PC-9 (cell line): ENCODE measurements around the gene MILR1. TPM values are rescaled to one million over a fixed set of nuclear protein-coding genes. Genes with fewer than 3 reads are reported as not detected.
"Not testable (repeated sequence)": the region's sequence is repeated elsewhere in the genome, so short reads cannot be mapped to it uniquely, and the experiment has no call there.

Source experiments
- BruUV-seq: library from RNA; stranded (reverse); fragments of 400-500 nt; replicated peaks from 2 replicates; lab custom pipeline; 2021; lab: Mats Ljungman, UMichigan
- CTCF ChIA-PET: fragments of 300-600 bp; sonication (Branson Sonifier 250); formaldehyde crosslinking; loops from one replicate; lab custom pipeline; 2022; ENCODE audit warnings: antibody characterized with exemption; lab: Charles Lee
- POLR2A ChIA-PET: fragments of 300-600 bp; sonication (Branson Sonifier 250); formaldehyde crosslinking; loops from one replicate; lab custom pipeline; 2022; ENCODE audit warnings: antibody characterized with exemption; ENCODE audit not compliant: unreplicated experiment; lab: Charles Lee
- DNase-seq, 2 experiments: peaks; one replicate each; pipeline versions ENCODE4 v3.0.0 to v3.0.0-alpha.2; 2015 to 2022; ENCODE audit warnings: mixed read lengths in 1 of 2
- H2AFZ ChIP-seq: fragments of 200-600 bp; sonication (generic); 2 replicates; pipeline ENCODE4 v1.8.1; 2017; ENCODE audit warnings: antibody characterized with exemption
- H3F3A ChIP-seq: fragments of 200-600 bp; sonication (generic); 2 replicates; pipeline ENCODE4 v1.8.1; 2017; ENCODE audit warnings: antibody characterized with exemption, mild to moderate bottlenecking, low read depth; ENCODE audit not compliant: insufficient read depth
- H3K27ac ChIP-seq: fragments of 200-600 bp; sonication (generic); 2 replicates; pipeline ENCODE4 v1.6.1; 2016; ENCODE audit warnings: mixed run types
- H3K27me3 ChIP-seq: fragments of 200-600 bp; sonication (generic); 2 replicates; pipeline ENCODE4 v1.6.1; 2016; ENCODE audit warnings: low read depth, mixed run types; ENCODE audit not compliant: insufficient read depth
- H3K36me3 ChIP-seq: fragments of 200-600 bp; sonication (generic); 2 replicates; pipeline ENCODE4 v1.6.1; 2016; ENCODE audit warnings: low read depth, mixed run types
- H3K4me1 ChIP-seq: fragments of 200-600 bp; sonication (generic); replicated peaks from 2 replicates; pipeline ENCODE4 v1.6.1; 2016; ENCODE audit warnings: mixed run types; ENCODE audit not compliant: insufficient read depth
- H3K4me2 ChIP-seq: fragments of 200-600 bp; sonication (generic); 2 replicates; pipeline ENCODE4 v1.6.1; 2017; ENCODE audit warnings: mixed run types
- H3K4me3 ChIP-seq: fragments of 200-600 bp; sonication (generic); 2 replicates; pipeline ENCODE4 v1.6.1; 2016; ENCODE audit warnings: mixed run types
- H3K79me2 ChIP-seq: fragments of 200-600 bp; sonication (generic); 2 replicates; pipeline ENCODE4 v1.6.1; 2017; ENCODE audit warnings: low read depth, mixed run types
- H3K9me2 ChIP-seq: fragments of 200-600 bp; sonication (generic); 2 replicates; pipeline ENCODE4 v1.8.1; 2017; ENCODE audit warnings: mild to moderate bottlenecking; ENCODE audit not compliant: insufficient read depth
- H3K9me3 ChIP-seq: fragments of 200-600 bp; sonication (generic); 2 replicates; pipeline ENCODE4 v1.8.1; 2016; ENCODE audit warnings: low read depth; ENCODE audit not compliant: insufficient read depth
- H4K20me1 ChIP-seq: fragments of 200-600 bp; sonication (generic); 2 replicates; pipeline ENCODE4 v1.8.1; 2017; ENCODE audit not compliant: insufficient read depth
- EZH2 ChIP-seq: fragments of 200-600 bp; sonication (generic); IDR thresholded peaks from 2 replicates; pipeline ENCODE4 v1.8.0; 2017; ENCODE audit warnings: antibody characterized with exemption, low read depth
- intact Hi-C: fragments of 100-400 bp; cut with micrococcal nuclease; formaldehyde crosslinking; loops from one replicate; pipeline ENCODE4 v1.10.0; 2022; ENCODE audit not compliant: unreplicated experiment
- total RNA-seq: library from RNA; stranded (reverse); gene quantifications from 2 replicates; pipeline ENCODE4 v1.2.3, GENCODE V29; 2021
- TF ChIP-seq, protein P1 (sequence below): fragments of 200-600 bp; sonication (generic); conservative IDR thresholded peaks from 2 replicates; pipeline ENCODE4 v1.6.1; 2017; ENCODE audit warnings: mixed run types, antibody characterized with exemption, mild to moderate bottlenecking, moderate library complexity

The MILR1 gene
- total RNA-seq, 1 experiment from 2014 or later = 25.6 TPM

DNA sequence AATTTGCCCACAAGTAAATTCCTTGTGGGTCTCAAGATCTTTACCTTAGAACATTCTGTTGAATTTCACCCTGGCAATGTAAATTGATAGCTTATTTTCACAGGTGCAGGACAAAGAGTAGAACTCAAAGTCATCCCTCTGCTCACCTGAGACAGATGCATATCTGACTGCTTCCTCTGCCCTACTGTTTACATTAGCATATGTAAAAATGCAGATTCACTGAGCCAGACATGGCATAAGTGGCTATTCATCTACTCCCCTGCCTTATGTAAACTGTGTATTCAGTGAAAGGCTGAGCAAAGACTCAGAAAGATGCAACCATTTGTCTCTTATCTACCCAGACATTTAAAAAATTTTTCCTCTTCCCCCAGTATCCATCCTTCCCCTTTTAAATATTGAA lies 22.3 kb upstream of the MILR1 start:
- Histone ChIP-seq H4K20me1 (no peaks in the 10 kb centered on the region), H3K79me2 (no peaks in the 10 kb centered on the region), H2AFZ (no peak overlapping the region), H3K36me3 (no peaks in the 10 kb centered on the region), H3K9me2 (no peaks in the 10 kb centered on the region), H3K27me3 (no peaks in the 10 kb centered on the region), H3K4me2 (no peak overlapping the region), H3F3A (peaks cover 33% of the 10 kb centered on the region), H3K4me3 (no peak overlapping the region), H3K4me1 (peaks cover 24% of the 10 kb centered on the region), H3K9me3 (no peaks in the 10 kb centered on the region), H3K27ac (no peak overlapping the region)
- DNase-seq = no peak
- no peak for TF ChIP-seq EZH2
- TF ChIP-seq, protein P1, sequence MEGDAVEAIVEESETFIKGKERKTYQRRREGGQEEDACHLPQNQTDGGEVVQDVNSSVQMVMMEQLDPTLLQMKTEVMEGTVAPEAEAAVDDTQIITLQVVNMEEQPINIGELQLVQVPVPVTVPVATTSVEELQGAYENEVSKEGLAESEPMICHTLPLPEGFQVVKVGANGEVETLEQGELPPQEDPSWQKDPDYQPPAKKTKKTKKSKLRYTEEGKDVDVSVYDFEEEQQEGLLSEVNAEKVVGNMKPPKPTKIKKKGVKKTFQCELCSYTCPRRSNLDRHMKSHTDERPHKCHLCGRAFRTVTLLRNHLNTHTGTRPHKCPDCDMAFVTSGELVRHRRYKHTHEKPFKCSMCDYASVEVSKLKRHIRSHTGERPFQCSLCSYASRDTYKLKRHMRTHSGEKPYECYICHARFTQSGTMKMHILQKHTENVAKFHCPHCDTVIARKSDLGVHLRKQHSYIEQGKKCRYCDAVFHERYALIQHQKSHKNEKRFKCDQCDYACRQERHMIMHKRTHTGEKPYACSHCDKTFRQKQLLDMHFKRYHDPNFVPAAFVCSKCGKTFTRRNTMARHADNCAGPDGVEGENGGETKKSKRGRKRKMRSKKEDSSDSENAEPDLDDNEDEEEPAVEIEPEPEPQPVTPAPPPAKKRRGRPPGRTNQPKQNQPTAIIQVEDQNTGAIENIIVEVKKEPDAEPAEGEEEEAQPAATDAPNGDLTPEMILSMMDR = no peak
- intact Hi-C loops = no loop called here
- CTCF ChIA-PET = interaction anchor here (0.8 kb wide), 1 partner anchor 17 kb away, joined by 3 read pairs; no protein-coding TSS in a partner anchor
- POLR2A ChIA-PET = interaction anchor here (0.7 kb wide), 1 partner anchor 696 kb away, joined by 4 read pairs; no protein-coding TSS in a partner anchor
- BruUV-seq = no TSS peak

DNA sequence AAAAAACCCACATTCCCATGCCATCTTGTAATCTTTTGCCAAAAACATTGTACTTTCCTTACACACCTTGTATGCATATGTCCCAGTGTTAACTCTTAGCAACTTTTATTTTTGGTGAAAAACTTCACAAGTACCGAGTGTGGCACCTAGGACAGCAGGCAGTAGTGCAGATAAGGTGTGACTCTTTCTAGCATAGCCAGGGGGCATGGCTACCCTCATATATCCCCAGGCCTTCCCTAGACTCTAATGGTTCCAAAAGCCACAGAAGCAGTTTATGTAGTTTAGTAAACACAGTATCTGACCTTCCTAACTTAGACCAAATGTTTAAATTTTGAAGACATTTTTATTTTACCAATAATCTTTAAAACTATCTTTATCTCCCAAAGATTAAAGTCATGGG lies 20.5 kb upstream of the MILR1 start:
- H3F3A ChIP-seq = peaks cover 24% of the 10 kb centered on the region
- H3K4me1 ChIP-seq = peaks cover 21% of the 10 kb centered on the region
- H3K9me2 ChIP-seq = no peaks in the 10 kb centered on the region
- no peaks in the 10 kb centered on the region for H3K36me3 ChIP-seq
- TF ChIP-seq, protein P1 = no peak
- no peak for TF ChIP-seq EZH2
- intact Hi-C loops = no loop called here
- ChIA-PET CTCF (no interaction called here), POLR2A (interaction anchor here (0.7 kb wide), 1 partner anchor 353 kb away, joined by 9 read pairs; no protein-coding TSS in a partner anchor)
- H3K27me3 ChIP-seq = no peaks in the 10 kb centered on the region
- no peak overlapping the region for H3K4me2 ChIP-seq
- no peak overlapping the region for H3K4me3 ChIP-seq
- no TSS peak for BruUV-seq
- no peaks in the 10 kb centered on the region for H3K9me3 ChIP-seq
- DNase-seq = no peak
- H3K79me2 ChIP-seq = no peaks in the 10 kb centered on the region
- no peak overlapping the region for H2AFZ ChIP-seq
- H3K27ac ChIP-seq = no peak overlapping the region
- H4K20me1 ChIP-seq = no peaks in the 10 kb centered on the region

DNA sequence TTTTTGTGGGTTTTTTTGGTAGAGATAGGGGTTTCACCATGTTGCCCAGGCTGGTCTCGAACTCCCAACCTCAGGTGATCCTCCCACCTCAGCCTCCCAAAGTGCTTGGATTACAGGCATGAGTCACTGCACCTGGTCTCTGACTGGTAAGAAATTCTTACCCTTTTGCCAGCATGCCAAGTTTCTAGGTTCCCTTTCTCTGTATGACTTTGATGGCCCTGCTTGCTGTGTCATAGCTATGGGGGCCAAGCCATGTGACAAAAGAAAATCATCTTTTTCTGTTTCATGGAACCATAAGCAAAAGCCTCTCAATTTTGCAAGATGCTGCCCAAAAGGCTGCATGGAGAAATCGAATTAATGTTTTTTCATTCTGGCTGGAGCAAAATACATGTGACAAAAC lies 18.9 kb upstream of the MILR1 start:
- H3K4me1 ChIP-seq, H3K4me2 ChIP-seq, POLR2A ChIA-PET, H3K9me2 ChIP-seq, H3K27me3 ChIP-seq, H4K20me1 ChIP-seq, H3K79me2 ChIP-seq, H2AFZ ChIP-seq, H3K4me3 ChIP-seq, H3K9me3 ChIP-seq, H3K27ac ChIP-seq, CTCF ChIA-PET, DNase-seq, H3K36me3 ChIP-seq, intact Hi-C loops, BruUV-seq: not testable (repeated sequence)
- H3F3A ChIP-seq = peaks cover 24% of the 10 kb centered on the region

DNA sequence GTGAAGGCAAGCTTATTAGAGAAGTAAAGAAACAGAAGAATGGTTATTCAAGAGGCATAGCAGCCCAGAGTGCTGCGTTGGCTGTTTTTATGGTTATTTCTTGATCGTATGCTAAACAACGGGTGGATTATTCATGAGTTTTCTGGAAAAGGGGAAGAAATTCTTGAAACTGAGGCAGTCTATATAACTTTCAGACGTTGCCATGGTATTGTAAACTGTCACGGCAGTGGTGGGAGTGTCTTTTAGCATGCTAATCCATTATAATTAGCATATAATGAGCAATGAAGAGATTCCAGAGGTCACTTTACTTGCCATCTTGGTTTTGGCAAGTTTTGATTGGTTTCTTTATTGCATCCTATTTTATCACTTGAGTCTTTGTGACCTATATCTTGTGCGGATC lies 17.4 kb upstream of the MILR1 start:
- H4K20me1 ChIP-seq = no peaks in the 10 kb centered on the region
- no peak overlapping the region for H3K4me3 ChIP-seq
- H2AFZ ChIP-seq = no peak overlapping the region
- no peaks in the 10 kb centered on the region for H3K4me1 ChIP-seq
- DNase-seq = no peak
- H3K27me3 ChIP-seq = no peaks in the 10 kb centered on the region
- H3K79me2 ChIP-seq = no peaks in the 10 kb centered on the region
- no peaks in the 10 kb centered on the region for H3K9me2 ChIP-seq
- H3F3A ChIP-seq = peaks cover 13% of the 10 kb centered on the region
- no peak overlapping the region for H3K27ac ChIP-seq
- intact Hi-C loops = no loop called here
- CTCF ChIA-PET = no interaction called here
- BruUV-seq = no TSS peak
- H3K9me3 ChIP-seq = peaks cover 3% of the 10 kb centered on the region; the same call in 1 of the 2 replicates
- H3K4me2 ChIP-seq = no peak overlapping the region
- TF ChIP-seq, protein P1 = no peak
- no peak for TF ChIP-seq EZH2
- POLR2A ChIA-PET = interaction anchor here (0.7 kb wide), 1 partner anchor 23 kb away, joined by 10 read pairs; no protein-coding TSS in a partner anchor
- H3K36me3 ChIP-seq = peaks cover 13% of the 10 kb centered on the region; the same call in 1 of the 2 replicates
